Measurements from ENCODE around the gene LDHA. TPM values are rescaled to one million over a fixed set of nuclear protein-coding genes. Genes with fewer than 3 reads are reported as not detected.

The LDHA gene
- total and polyA plus RNA-seq, 2 of the 13 experiments (the other 11 are each of a cell fraction or from before 2014, with no cell fraction given): 805 to 1,547 TPM

DNA sequence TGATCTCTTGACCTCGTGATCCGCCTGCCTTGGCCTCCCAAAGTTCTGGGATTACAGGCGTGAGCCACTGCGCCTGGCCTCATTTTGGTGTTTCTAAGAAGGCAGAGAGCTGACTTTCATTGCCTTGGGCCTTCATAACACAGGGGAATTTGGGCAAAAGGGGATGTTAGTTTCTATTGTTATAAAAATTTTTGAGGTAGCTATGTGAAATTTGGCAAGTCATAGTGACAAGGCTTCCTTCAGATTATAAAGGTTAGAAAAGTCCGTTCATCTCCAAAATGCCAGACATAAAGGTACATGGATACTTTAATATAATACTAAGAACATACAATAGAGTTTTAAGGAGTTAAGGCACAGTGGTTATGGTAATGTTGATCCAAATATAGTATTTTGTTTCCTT is 35.0 kb downstream of the LDHA start:
- H3K4me1 ChIP-seq (ENCODE audit: insufficient read depth, low read length): no peaks in the 10 kb centered on the region
- H3K27me3 ChIP-seq (ENCODE audit: control insufficient read depth in 1 of 2, insufficient read depth in 2 of 2, low read length in 2 of 2): no peaks in the 10 kb centered on the region
- ATAC-seq: no peak
- WGBS (ENCODE audit: low lambda C conversion rate): 58% methylated on average over 5 of the region's 5 CpGs
- H3K4me3 ChIP-seq (replicated peaks in 1 of 3; ENCODE audit: insufficient read depth in 1 of 3, low read depth in 2 of 3, low read length in 3 of 3): no peak overlapping the region
- no peaks in the 10 kb centered on the region for H4K20me1 ChIP-seq (ENCODE audit: insufficient read depth, low read length)
- no TSS peak for BruUV-seq (replicated peaks)
- intact Hi-C loops (cut with micrococcal nuclease; ENCODE audit: unreplicated experiment) (no loop called here), in situ Hi-C loops (cut with HindIII; ENCODE audit: extremely low pct_ligation_motif_present, low pct_unique_long_range_greater_than_20kb) (no loop called here)
- FAIRE-seq: no peak
- H2AFZ ChIP-seq (ENCODE audit: low read length): no peak overlapping the region
- no peak for DNase-seq (ENCODE audit: low spot score)
- H3K9me3 ChIP-seq (ENCODE audit: low read length): no peaks in the 10 kb centered on the region
- TF ChIP-seq HOXD1 (CRISPR knock-in tag; IDR thresholded peaks at IDR 0.05) (no peak), SRF (IDR thresholded peaks at IDR 0.05; ENCODE audit: low read depth, low read length) (no peak), XBP1 (CRISPR knock-in tag; IDR thresholded peaks at IDR 0.05) (no peak), THYN1 (CRISPR knock-in tag; IDR thresholded peaks at IDR 0.05; ENCODE audit: borderline replicate concordance, low read depth) (no peak), ZNF160 (CRISPR knock-in tag; IDR thresholded peaks at IDR 0.05) (no peak), SIN3B (IDR thresholded peaks at IDR 0.05; ENCODE audit: low read length) (no peak), HOXA9 (CRISPR knock-in tag; IDR thresholded peaks at IDR 0.05; ENCODE audit: borderline replicate concordance) (no peak), MYC (CRISPR knock-in tag; IDR thresholded peaks at IDR 0.05; ENCODE audit: borderline replicate concordance) (no peak)
- TF ChIP-seq, protein P1, sequence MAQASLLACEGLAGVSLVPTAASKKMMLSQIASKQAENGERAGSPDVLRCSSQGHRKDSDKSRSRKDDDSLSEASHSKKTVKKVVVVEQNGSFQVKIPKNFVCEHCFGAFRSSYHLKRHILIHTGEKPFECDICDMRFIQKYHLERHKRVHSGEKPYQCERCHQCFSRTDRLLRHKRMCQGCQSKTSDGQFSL (CRISPR knock-in tag; IDR thresholded peaks at IDR 0.05): no peak
- TF ChIP-seq, protein P2, sequence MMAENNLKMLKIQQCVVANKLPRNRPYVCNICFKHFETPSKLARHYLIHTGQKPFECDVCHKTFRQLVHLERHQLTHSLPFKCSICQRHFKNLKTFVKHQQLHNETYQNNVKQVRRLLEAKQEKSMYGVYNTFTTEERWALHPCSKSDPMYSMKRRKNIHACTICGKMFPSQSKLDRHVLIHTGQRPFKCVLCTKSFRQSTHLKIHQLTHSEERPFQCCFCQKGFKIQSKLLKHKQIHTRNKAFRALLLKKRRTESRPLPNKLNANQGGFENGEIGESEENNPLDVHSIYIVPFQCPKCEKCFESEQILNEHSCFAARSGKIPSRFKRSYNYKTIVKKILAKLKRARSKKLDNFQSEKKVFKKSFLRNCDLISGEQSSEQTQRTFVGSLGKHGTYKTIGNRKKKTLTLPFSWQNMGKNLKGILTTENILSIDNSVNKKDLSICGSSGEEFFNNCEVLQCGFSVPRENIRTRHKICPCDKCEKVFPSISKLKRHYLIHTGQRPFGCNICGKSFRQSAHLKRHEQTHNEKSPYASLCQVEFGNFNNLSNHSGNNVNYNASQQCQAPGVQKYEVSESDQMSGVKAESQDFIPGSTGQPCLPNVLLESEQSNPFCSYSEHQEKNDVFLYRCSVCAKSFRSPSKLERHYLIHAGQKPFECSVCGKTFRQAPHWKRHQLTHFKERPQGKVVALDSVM (CRISPR knock-in tag; IDR thresholded peaks at IDR 0.05): no peak
- TF ChIP-seq, protein P3, sequence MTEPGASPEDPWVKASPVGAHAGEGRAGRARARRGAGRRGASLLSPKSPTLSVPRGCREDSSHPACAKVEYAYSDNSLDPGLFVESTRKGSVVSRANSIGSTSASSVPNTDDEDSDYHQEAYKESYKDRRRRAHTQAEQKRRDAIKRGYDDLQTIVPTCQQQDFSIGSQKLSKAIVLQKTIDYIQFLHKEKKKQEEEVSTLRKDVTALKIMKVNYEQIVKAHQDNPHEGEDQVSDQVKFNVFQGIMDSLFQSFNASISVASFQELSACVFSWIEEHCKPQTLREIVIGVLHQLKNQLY (CRISPR knock-in tag; IDR thresholded peaks at IDR 0.05): no peak
- TF ChIP-seq, protein P4, sequence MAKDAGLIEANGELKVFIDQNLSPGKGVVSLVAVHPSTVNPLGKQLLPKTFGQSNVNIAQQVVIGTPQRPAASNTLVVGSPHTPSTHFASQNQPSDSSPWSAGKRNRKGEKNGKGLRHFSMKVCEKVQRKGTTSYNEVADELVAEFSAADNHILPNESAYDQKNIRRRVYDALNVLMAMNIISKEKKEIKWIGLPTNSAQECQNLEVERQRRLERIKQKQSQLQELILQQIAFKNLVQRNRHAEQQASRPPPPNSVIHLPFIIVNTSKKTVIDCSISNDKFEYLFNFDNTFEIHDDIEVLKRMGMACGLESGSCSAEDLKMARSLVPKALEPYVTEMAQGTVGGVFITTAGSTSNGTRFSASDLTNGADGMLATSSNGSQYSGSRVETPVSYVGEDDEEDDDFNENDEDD (CRISPR knock-in tag; IDR thresholded peaks at IDR 0.05; ENCODE audit: borderline replicate concordance): no peak
- TF ChIP-seq, protein P5, sequence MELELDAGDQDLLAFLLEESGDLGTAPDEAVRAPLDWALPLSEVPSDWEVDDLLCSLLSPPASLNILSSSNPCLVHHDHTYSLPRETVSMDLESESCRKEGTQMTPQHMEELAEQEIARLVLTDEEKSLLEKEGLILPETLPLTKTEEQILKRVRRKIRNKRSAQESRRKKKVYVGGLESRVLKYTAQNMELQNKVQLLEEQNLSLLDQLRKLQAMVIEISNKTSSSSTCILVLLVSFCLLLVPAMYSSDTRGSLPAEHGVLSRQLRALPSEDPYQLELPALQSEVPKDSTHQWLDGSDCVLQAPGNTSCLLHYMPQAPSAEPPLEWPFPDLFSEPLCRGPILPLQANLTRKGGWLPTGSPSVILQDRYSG (CRISPR knock-in tag; IDR thresholded peaks at IDR 0.05): no peak
- CTCF ChIA-PET (ENCODE audit: low intra/inter-chr PET ratio, low total read pairs): no interaction called here
- H3K27ac ChIP-seq (ENCODE audit: extremely low read length, insufficient read depth, low read length): no peak overlapping the region
- H3K79me2 ChIP-seq (ENCODE audit: insufficient read depth, low read length): no peaks in the 10 kb centered on the region
- POLR2A ChIA-PET: no interaction called here
- H3K9ac ChIP-seq (ENCODE audit: insufficient read depth, low read depth, low read length): no peak overlapping the region
- H3K4me2 ChIP-seq (ENCODE audit: low read depth, low read length): no peak overlapping the region
- H3K36me3 ChIP-seq (replicated peaks in 1 of 2; ENCODE audit: control insufficient read depth in 1 of 2, insufficient read depth in 2 of 2, low read length in 2 of 2): no peaks in the 10 kb centered on the region
